WTC11 (cell line): ENCODE measurements around the gene ZFYVE1.
"Not testable (repeated sequence)": the region's sequence is repeated elsewhere in the genome, so short reads cannot be mapped to it uniquely, and the experiment has no call there.

Experiments used
- ATF3 ChIP-seq: sonication (generic); formaldehyde crosslinking; conservative IDR thresholded peaks from 2 replicates; pipeline ENCODE4 v1.8.1; 2022; ENCODE audit warnings: mild to moderate bottlenecking, missing genetic modification reagents
- CTCF ChIP-seq: fragments of 200-600 bp; IDR thresholded peaks from 2 replicates; pipeline ENCODE4 v1.8.0; 2022; ENCODE audit warnings: antibody characterized with exemption
- ESRRA ChIP-seq: sonication (generic); formaldehyde crosslinking; IDR thresholded peaks from 2 replicates; pipeline ENCODE4 v1.8.1; 2022; ENCODE audit warnings: mild to moderate bottlenecking, missing genetic modification reagents, borderline replicate concordance
- GTF2I ChIP-seq: fragments of 250-450 bp; sonication (Bioruptor Pico); conservative IDR thresholded peaks from 2 replicates; pipeline ENCODE4 v1.4.0; 2021; ENCODE audit warnings: mild to moderate bottlenecking
- HMGXB4 ChIP-seq: sonication (generic); formaldehyde crosslinking; IDR thresholded peaks from 2 replicates; pipeline ENCODE4 v1.8.1; 2023; ENCODE audit warnings: mild to moderate bottlenecking, moderate library complexity, missing genetic modification reagents
- NFYB ChIP-seq: sonication (generic); formaldehyde crosslinking; conservative IDR thresholded peaks from 2 replicates; pipeline ENCODE4 v1.8.0; 2022; ENCODE audit warnings: low read depth, missing genetic modification reagents
- SP1 ChIP-seq: sonication (generic); formaldehyde crosslinking; conservative IDR thresholded peaks from 2 replicates; pipeline ENCODE4 v1.8.1; 2022; ENCODE audit warnings: missing genetic modification reagents

GRCh38 chr14:73015552-73015951, 11.4 kb downstream of the ZFYVE1 start:
- TF ChIP-seq CTCF; SP1 (CRISPR knock-in tag); NFYB; ESRRA (CRISPR knock-in tag); HMGXB4 (CRISPR knock-in tag); ATF3 (CRISPR knock-in tag); GTF2I (CRISPR knock-in tag): not testable (repeated sequence)
